H9 (cell line): ENCODE results near the gene CEP126. TPM values are rescaled to one million over a fixed set of nuclear protein-coding genes. Genes with fewer than 3 reads are reported as not detected.

Experiments used
- DNase-seq: peaks from one replicate; pipeline ENCODE4 v3.0.0-alpha.2; 2017
- H2AFZ ChIP-seq: one replicate; pipeline ENCODE4 v1.6.1; 2013; ENCODE audit warnings: mild to moderate bottlenecking, low read length, control low read depth, moderate library complexity
- H2AK5ac ChIP-seq: 2 replicates; pipeline ENCODE4 v1.6.1; 2013; ENCODE audit warnings: low read length, control low read depth, mixed read lengths; ENCODE audit not compliant: insufficient read length
- H2BK120ac ChIP-seq: one replicate; pipeline ENCODE4 v1.6.1; 2013; ENCODE audit warnings: low read depth, mild to moderate bottlenecking, low read length, control low read depth, inconsistent platforms; ENCODE audit not compliant: poor library complexity, severe bottlenecking
- H2BK12ac ChIP-seq: 2 replicates; pipeline ENCODE4 v1.6.1; 2013; ENCODE audit warnings: low read length, control low read depth, mixed read lengths, low read depth; ENCODE audit not compliant: insufficient read length
- H2BK15ac ChIP-seq: 2 replicates; pipeline ENCODE4 v1.6.1; 2013; ENCODE audit warnings: low read depth, low read length, control low read depth
- H2BK20ac ChIP-seq: one replicate; pipeline ENCODE4 v1.6.1; 2013; ENCODE audit warnings: low read depth, mild to moderate bottlenecking, low read length, control low read depth, inconsistent platforms; ENCODE audit not compliant: poor library complexity, severe bottlenecking
- H2BK5ac ChIP-seq: 2 replicates; pipeline ENCODE4 v1.6.1; 2013; ENCODE audit warnings: low read length, control low read depth, mixed read lengths; ENCODE audit not compliant: insufficient read length
- H3K14ac ChIP-seq: 2 replicates; pipeline ENCODE4 v1.6.1; 2013; ENCODE audit warnings: low read length, control low read depth; ENCODE audit not compliant: insufficient read depth
- H3K18ac ChIP-seq: 2 replicates; pipeline ENCODE4 v1.6.1; 2013; ENCODE audit warnings: low read depth, mild to moderate bottlenecking, mixed read lengths, low read length, control low read depth; ENCODE audit not compliant: insufficient read length
- H3K23ac ChIP-seq: 2 replicates; pipeline ENCODE4 v1.6.1; 2013; ENCODE audit warnings: low read length, control low read depth, mixed read lengths, low read depth; ENCODE audit not compliant: insufficient read length
- H3K23me2 ChIP-seq: 2 replicates; pipeline ENCODE4 v1.6.1; 2013; ENCODE audit warnings: low read depth, mild to moderate bottlenecking, mixed read lengths, low read length, control low read depth; ENCODE audit not compliant: insufficient read length, poor library complexity, severe bottlenecking
- H3K27ac ChIP-seq: 2 replicates; pipeline ENCODE4 v1.5.1; 2013; ENCODE audit warnings: low read length, control low read depth, mixed read lengths, low read depth; ENCODE audit not compliant: insufficient read length
- H3K27me3 ChIP-seq: 2 replicates; pipeline ENCODE4 v1.6.1; 2013; ENCODE audit warnings: low read length, control low read depth, inconsistent platforms; ENCODE audit not compliant: insufficient read depth
- H3K4ac ChIP-seq: 2 replicates; pipeline ENCODE4 v1.6.1; 2013; ENCODE audit warnings: low read depth, mild to moderate bottlenecking, control low read depth, inconsistent platforms, low read length, moderate library complexity
- H3K4me1 ChIP-seq: 2 replicates; pipeline ENCODE4 v1.6.1; 2013; ENCODE audit warnings: low read length, control low read depth, inconsistent platforms; ENCODE audit not compliant: insufficient read depth
- H3K4me2 ChIP-seq: 2 replicates; pipeline ENCODE4 v1.6.1; 2013; ENCODE audit warnings: low read length, control low read depth, mixed read lengths; ENCODE audit not compliant: insufficient read length, insufficient read depth
- H3K56ac ChIP-seq: 2 replicates; pipeline ENCODE4 v1.6.1; 2013; ENCODE audit warnings: low read depth, mild to moderate bottlenecking, mixed read lengths, low read length, control low read depth; ENCODE audit not compliant: insufficient read length
- H3K79me1 ChIP-seq: 2 replicates; pipeline ENCODE4 v1.6.1; 2013; ENCODE audit warnings: low read depth, mild to moderate bottlenecking, moderate library complexity, low read length, control low read depth, inconsistent platforms; ENCODE audit not compliant: insufficient read depth, poor library complexity, severe bottlenecking
- H3K79me2 ChIP-seq: 2 replicates; pipeline ENCODE4 v1.6.1; 2013; ENCODE audit warnings: low read length, control low read depth, inconsistent platforms; ENCODE audit not compliant: insufficient read depth
- H3K9ac ChIP-seq: 2 replicates; pipeline ENCODE4 v1.6.1; 2013; ENCODE audit warnings: low read length, control low read depth, mixed read lengths; ENCODE audit not compliant: insufficient read length; ENCODE audit errors: extremely low read depth
- H3K9me3 ChIP-seq: one replicate; pipeline ENCODE4 v1.6.1; 2013; ENCODE audit warnings: low read depth, low read length, inconsistent platforms; ENCODE audit not compliant: control insufficient read depth
- H3T11ph ChIP-seq: one replicate; pipeline ENCODE4 v1.6.1; 2013; ENCODE audit warnings: mild to moderate bottlenecking, low read length, control low read depth, inconsistent platforms
- H4K20me1 ChIP-seq: one replicate; pipeline ENCODE4 v1.6.1; 2013; ENCODE audit not compliant: control insufficient read depth, insufficient read length, insufficient read depth
- H4K5ac ChIP-seq: 2 replicates; pipeline ENCODE4 v1.6.1; 2013; ENCODE audit warnings: low read depth, mild to moderate bottlenecking, mixed read lengths, low read length, control low read depth; ENCODE audit not compliant: insufficient read length
- H4K8ac ChIP-seq: replicated peaks from 2 replicates; pipeline ENCODE4 v1.6.1; 2013; ENCODE audit warnings: low read length, control low read depth, mixed read lengths, low read depth; ENCODE audit not compliant: insufficient read length
- H4K91ac ChIP-seq: 2 replicates; pipeline ENCODE4 v1.6.1; 2013; ENCODE audit warnings: low read depth, mild to moderate bottlenecking, moderate library complexity, mixed read lengths, low read length, control low read depth; ENCODE audit not compliant: insufficient read length
- H3K27ac Mint-ChIP-seq, 3 experiments: 2 replicates in 2 of 3; 3 replicates in 1 of 3; pipeline ENCODE4 v1.8.0; 2020 to 2021; ENCODE audit warnings: mixed read lengths in 3 of 3, mild to moderate bottlenecking in 1 of 3, moderate library complexity in 1 of 3
- H3K27me3 Mint-ChIP-seq: 2 replicates; pipeline ENCODE4 v1.8.0; 2021; ENCODE audit warnings: low read depth, mild to moderate bottlenecking, moderate library complexity, mixed read lengths
- H3K36me3 Mint-ChIP-seq, 3 experiments: 2 replicates in 2 of 3; 3 replicates in 1 of 3; pipeline ENCODE4 v1.8.0; 2020 to 2021; ENCODE audit warnings: low read depth in 3 of 3, mixed read lengths in 3 of 3; ENCODE audit not compliant: insufficient read depth in 1 of 3
- H3K4me1 Mint-ChIP-seq, 2 experiments: 2 replicates each; pipeline ENCODE4 v1.8.0; 2020; ENCODE audit warnings: mixed read lengths in 2 of 2
- H3K4me3 Mint-ChIP-seq, 2 experiments: 2 replicates in 1 of 2; 3 replicates in 1 of 2; pipeline ENCODE4 v1.8.0; 2020 to 2021; ENCODE audit warnings: mild to moderate bottlenecking in 2 of 2, mixed read lengths in 2 of 2, moderate library complexity in 1 of 2
- H3K9me3 Mint-ChIP-seq, 2 experiments: 2 replicates in 1 of 2; 3 replicates in 1 of 2; pipeline ENCODE4 v1.8.0; 2020; ENCODE audit warnings: mild to moderate bottlenecking in 2 of 2, mixed read lengths in 2 of 2, moderate library complexity in 1 of 2
- CTCF ChIP-seq: fragments of 200-600 bp; sonication (generic); conservative IDR thresholded peaks from 3 replicates; pipeline ENCODE4 v1.8.0; 2021; ENCODE audit warnings: antibody characterized with exemption, mild to moderate bottlenecking
- WGBS: extraction: QIAGEN DNeasy Blood & Tissue Kit; methylation state at CpG from one replicate; pipeline ENCODE4 v1.1.7; 2013; ENCODE audit warnings: missing lambda C conversion rate, low lambda C conversion rate, mixed read lengths; ENCODE audit not compliant: insufficient read length; ENCODE audit errors: extremely low coverage; 5-methylcytosine and 5-hydroxymethylcytosine counted together
- total RNA-seq: library from RNA; stranded (reverse); gene quantifications from 2 replicates; pipeline ENCODE4 v1.2.1, GENCODE V29; 2021

Gene CEP126
- total RNA-seq, 1 experiment from 2014 or later: 1.2 TPM

- Histone ChIP-seq H3K9me3 (no peaks in the 10 kb centered on the region), H3K79me1 (no peaks in the 10 kb centered on the region), H2BK12ac (no peak overlapping the region), H2AFZ (no peak overlapping the region), H3K9ac (no peak overlapping the region), H3K4me2 (no peak overlapping the region), H2BK20ac (no peak overlapping the region), H3K14ac (no peak overlapping the region), H4K91ac (no peak overlapping the region), H3K27me3 (no peaks in the 10 kb centered on the region), H3K4me1 (no peaks in the 10 kb centered on the region), H3K4ac (no peak overlapping the region), H3K56ac (no peak overlapping the region), H3T11ph (no peak overlapping the region), H3K27ac (no peak overlapping the region), H3K79me2 (no peaks in the 10 kb centered on the region), H3K18ac (no peak overlapping the region), H2BK120ac (no peak overlapping the region), H2BK5ac (no peak overlapping the region), H3K23ac (no peak overlapping the region), H4K20me1 (no peaks in the 10 kb centered on the region), H4K8ac (no peak overlapping the region), H2AK5ac (no peak overlapping the region), H4K5ac (no peak overlapping the region), H3K23me2 (no peaks in the 10 kb centered on the region), H2BK15ac (no peak overlapping the region)
- DNase-seq: no peak
- Mint-ChIP-seq H3K27me3 (no peaks in the 10 kb centered on the region), H3K36me3 (peaks cover 4 to 11% (median 5%) of the 10 kb centered on the region in 3 experiments; a peak in 5 of 7 replicates), H3K27ac (no peak overlapping the region), H3K9me3 (peaks cover 10 to 12% of the 10 kb centered on the region in 2 experiments), H3K4me3 (no peak overlapping the region), H3K4me1 (peaks cover 7 to 11% of the 10 kb centered on the region in 2 experiments)
- no peak for TF ChIP-seq CTCF
- WGBS: no CpG with 5 or more reads among the region's 2 CpGs
Observed at GRCh38 chr11:101867951-101868350, 46.9 kb upstream of the CEP126 start.
